Panc1 (cell line): ENCODE measurements around the gene ARHGAP6. TPM values are rescaled to one million over a fixed set of nuclear protein-coding genes. Genes with fewer than 3 reads are reported as not detected.

Experiments used
- ATAC-seq: fragments of 200-7000 bp; cut with Tn5 transposase; 2 replicates; pipeline ENCODE4 v1.9.1; 2020; ENCODE audit warnings: mild to moderate bottlenecking, moderate library complexity
- BruUV-seq: library from RNA; stranded (reverse); fragments of 400-500 nt; replicated peaks from 2 replicates; lab custom pipeline; 2021; lab: Mats Ljungman, UMichigan
- CTCF ChIA-PET: fragments of 300-600 bp; sonication (Branson Sonifier 250); formaldehyde crosslinking; loops from one replicate; lab custom pipeline; 2022; ENCODE audit warnings: antibody characterized with exemption; lab: Charles Lee
- POLR2A ChIA-PET: fragments of 300-600 bp; sonication (Branson Sonifier 250); formaldehyde crosslinking; loops from one replicate; lab custom pipeline; 2022; ENCODE audit warnings: antibody characterized with exemption; lab: Charles Lee
- DNase-seq: peaks from one replicate; pipeline ENCODE4 v3.0.0-alpha.2; 2010; ENCODE audit warnings: low read depth, low spot score
- H3K27ac ChIP-seq: 2 replicates; pipeline ENCODE4 v1.5.1; 2011; ENCODE audit warnings: mild to moderate bottlenecking, low read length, inconsistent platforms
- H3K27me3 ChIP-seq: fragments of 200-500 bp; sonication (Bioruptor generic); 2 replicates; pipeline ENCODE4 v1.6.0; 2014; ENCODE audit warnings: low read length, inconsistent platforms; ENCODE audit not compliant: control insufficient read depth, insufficient read depth
- H3K36me3 ChIP-seq: fragments of 200-500 bp; sonication (Bioruptor generic); 2 replicates; pipeline ENCODE4 v1.5.1; 2014; ENCODE audit warnings: inconsistent platforms, mild to moderate bottlenecking, low read length, moderate library complexity; ENCODE audit not compliant: control insufficient read depth, insufficient read depth
- H3K4me1 ChIP-seq: 2 replicates; pipeline ENCODE4 v1.5.1; 2011; ENCODE audit warnings: inconsistent platforms, mild to moderate bottlenecking, low read length, moderate library complexity; ENCODE audit not compliant: control insufficient read depth, insufficient read depth
- H3K4me3 ChIP-seq, 2 experiments: 2 replicates each; pipeline ENCODE4 v1.5.1; 2011 to 2012; ENCODE audit warnings: low read depth in 2 of 2, low read length in 2 of 2, mild to moderate bottlenecking in 2 of 2, inconsistent platforms in 1 of 2, moderate library complexity in 1 of 2
- H3K9me3 ChIP-seq: fragments of 200-500 bp; sonication (Bioruptor generic); 2 replicates; pipeline ENCODE4 v1.5.1; 2014; ENCODE audit warnings: low read depth, mild to moderate bottlenecking, inconsistent platforms, low read length, moderate library complexity; ENCODE audit not compliant: control insufficient read depth, insufficient read depth
- POLR2AphosphoS5 ChIP-seq: IDR thresholded peaks from 2 replicates; pipeline ENCODE4 v1.6.1; 2012; ENCODE audit warnings: mild to moderate bottlenecking, low read depth, low read length, moderate library complexity
- SIN3A ChIP-seq: IDR thresholded peaks from 2 replicates; pipeline ENCODE4 v1.6.1; 2012; ENCODE audit warnings: low read depth, mild to moderate bottlenecking, low read length, moderate library complexity, borderline replicate concordance; ENCODE audit not compliant: insufficient read depth
- TCF7L2 ChIP-seq: IDR thresholded peaks from 2 replicates; pipeline ENCODE4 v1.6.1; 2011; ENCODE audit warnings: mild to moderate bottlenecking, low read depth, low read length, inconsistent platforms
- in situ Hi-C: cut with HindIII; loops from 2 replicates; pipeline ENCODE4 v1.10.0; 2016; ENCODE audit warnings: low sequenced_read_pairs, low pct_unique_long_range_greater_than_20kb
- intact Hi-C: fragments of 100-400 bp; cut with micrococcal nuclease; formaldehyde crosslinking; loops from one replicate; pipeline ENCODE4 v1.10.0; 2022; ENCODE audit not compliant: unreplicated experiment
- total RNA-seq: library from RNA; stranded (reverse); gene quantifications from one replicate; pipeline ENCODE4 v1.2.1, GENCODE V29; 2021; ENCODE audit not compliant: unreplicated experiment
- TF ChIP-seq, protein P1 (sequence below): fragments of 450-650 bp; IDR thresholded peaks from 2 replicates; pipeline ENCODE4 v1.5.1; 2017; ENCODE audit warnings: mild to moderate bottlenecking
- TF ChIP-seq, protein P2 (sequence below), 2 experiments: IDR thresholded peaks; 2 replicates each; pipeline ENCODE4 v1.6.1; 2011 to 2012; ENCODE audit warnings: low read depth in 2 of 2, control low read depth in 1 of 2, low read length in 1 of 2, mild to moderate bottlenecking in 1 of 2, moderate library complexity in 1 of 2; ENCODE audit not compliant: insufficient read depth in 1 of 2

The ARHGAP6 gene
- total RNA-seq, 1 experiment from 2014 or later = 0.13 TPM

DNA sequence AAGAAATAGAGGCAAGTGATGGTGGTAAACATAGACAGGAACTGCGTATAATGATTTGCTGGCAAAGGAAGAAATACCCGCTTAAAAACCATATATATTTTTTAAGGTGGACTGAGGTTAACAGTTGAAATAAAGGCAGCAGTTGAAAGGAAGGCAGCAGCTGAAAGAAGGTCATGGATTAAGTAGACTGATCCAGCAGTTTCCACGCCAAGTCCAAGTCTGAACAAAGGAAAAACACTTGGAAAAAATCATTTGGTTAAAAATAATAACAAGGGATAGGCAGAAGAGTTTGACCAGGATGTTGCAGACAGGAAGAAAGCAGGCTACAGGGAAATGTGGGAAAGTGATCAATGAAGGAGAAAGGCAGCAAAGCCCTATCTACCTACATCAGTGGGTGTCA, 278.9 kb downstream of the ARHGAP6 start:
- no peaks in the 10 kb centered on the region for H3K36me3 ChIP-seq
- no TSS peak for BruUV-seq

DNA sequence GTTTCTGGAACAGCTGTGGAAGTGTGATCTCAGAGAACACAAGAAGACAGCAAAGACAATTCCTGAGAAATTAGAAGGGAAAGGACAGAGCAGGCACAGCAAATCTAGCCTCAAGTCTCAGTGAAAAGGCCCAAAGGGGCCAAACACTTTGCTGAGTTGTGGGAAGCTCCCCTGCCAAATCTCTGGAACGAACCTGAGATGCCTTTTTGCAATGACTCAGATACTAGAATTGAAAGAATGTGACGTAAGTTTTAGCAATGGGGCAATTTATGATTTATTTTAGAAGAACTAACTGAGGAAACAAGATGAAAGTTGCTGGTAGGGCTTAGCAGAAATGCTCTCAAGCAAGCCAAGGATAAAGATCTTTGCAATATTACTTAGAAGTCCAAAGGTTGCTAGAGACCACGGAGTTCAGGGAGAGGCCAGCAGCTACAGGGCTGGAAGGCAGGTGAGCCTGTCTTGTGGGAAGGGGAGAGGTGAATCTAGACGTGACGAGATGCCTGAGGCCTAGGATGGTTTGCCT, 279.7 kb downstream of the ARHGAP6 start:
- CTCF ChIA-PET = no interaction called here
- no peak for ATAC-seq
- no TSS peak for BruUV-seq

More for the DNA sequence above, 278.9 kb downstream of the ARHGAP6 start:
- no peak for DNase-seq
- intact Hi-C loops (no loop called here), in situ Hi-C loops (no loop called here)
- ATAC-seq = no peak
- Histone ChIP-seq H3K27ac (no peak overlapping the region), H3K4me3 (no peak overlapping the region), H3K27me3 (no peaks in the 10 kb centered on the region), H3K9me3 (no peaks in the 10 kb centered on the region), H3K4me1 (no peaks in the 10 kb centered on the region)
- CTCF ChIA-PET = no interaction called here
- TF ChIP-seq TCF7L2 = no peak
- TF ChIP-seq, protein P1, sequence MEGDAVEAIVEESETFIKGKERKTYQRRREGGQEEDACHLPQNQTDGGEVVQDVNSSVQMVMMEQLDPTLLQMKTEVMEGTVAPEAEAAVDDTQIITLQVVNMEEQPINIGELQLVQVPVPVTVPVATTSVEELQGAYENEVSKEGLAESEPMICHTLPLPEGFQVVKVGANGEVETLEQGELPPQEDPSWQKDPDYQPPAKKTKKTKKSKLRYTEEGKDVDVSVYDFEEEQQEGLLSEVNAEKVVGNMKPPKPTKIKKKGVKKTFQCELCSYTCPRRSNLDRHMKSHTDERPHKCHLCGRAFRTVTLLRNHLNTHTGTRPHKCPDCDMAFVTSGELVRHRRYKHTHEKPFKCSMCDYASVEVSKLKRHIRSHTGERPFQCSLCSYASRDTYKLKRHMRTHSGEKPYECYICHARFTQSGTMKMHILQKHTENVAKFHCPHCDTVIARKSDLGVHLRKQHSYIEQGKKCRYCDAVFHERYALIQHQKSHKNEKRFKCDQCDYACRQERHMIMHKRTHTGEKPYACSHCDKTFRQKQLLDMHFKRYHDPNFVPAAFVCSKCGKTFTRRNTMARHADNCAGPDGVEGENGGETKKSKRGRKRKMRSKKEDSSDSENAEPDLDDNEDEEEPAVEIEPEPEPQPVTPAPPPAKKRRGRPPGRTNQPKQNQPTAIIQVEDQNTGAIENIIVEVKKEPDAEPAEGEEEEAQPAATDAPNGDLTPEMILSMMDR = no peak
- TF ChIP-seq, protein P2, sequence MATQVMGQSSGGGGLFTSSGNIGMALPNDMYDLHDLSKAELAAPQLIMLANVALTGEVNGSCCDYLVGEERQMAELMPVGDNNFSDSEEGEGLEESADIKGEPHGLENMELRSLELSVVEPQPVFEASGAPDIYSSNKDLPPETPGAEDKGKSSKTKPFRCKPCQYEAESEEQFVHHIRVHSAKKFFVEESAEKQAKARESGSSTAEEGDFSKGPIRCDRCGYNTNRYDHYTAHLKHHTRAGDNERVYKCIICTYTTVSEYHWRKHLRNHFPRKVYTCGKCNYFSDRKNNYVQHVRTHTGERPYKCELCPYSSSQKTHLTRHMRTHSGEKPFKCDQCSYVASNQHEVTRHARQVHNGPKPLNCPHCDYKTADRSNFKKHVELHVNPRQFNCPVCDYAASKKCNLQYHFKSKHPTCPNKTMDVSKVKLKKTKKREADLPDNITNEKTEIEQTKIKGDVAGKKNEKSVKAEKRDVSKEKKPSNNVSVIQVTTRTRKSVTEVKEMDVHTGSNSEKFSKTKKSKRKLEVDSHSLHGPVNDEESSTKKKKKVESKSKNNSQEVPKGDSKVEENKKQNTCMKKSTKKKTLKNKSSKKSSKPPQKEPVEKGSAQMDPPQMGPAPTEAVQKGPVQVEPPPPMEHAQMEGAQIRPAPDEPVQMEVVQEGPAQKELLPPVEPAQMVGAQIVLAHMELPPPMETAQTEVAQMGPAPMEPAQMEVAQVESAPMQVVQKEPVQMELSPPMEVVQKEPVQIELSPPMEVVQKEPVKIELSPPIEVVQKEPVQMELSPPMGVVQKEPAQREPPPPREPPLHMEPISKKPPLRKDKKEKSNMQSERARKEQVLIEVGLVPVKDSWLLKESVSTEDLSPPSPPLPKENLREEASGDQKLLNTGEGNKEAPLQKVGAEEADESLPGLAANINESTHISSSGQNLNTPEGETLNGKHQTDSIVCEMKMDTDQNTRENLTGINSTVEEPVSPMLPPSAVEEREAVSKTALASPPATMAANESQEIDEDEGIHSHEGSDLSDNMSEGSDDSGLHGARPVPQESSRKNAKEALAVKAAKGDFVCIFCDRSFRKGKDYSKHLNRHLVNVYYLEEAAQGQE (IDR thresholded peaks at IDR 0.05; ENCODE audit: insufficient read depth in 1 of 2, low read depth in 2 of 2, low read length in 1 of 2) = no peak
- TF ChIP-seq SIN3A = no peak
- no peak for TF ChIP-seq POLR2AphosphoS5
- POLR2A ChIA-PET = no interaction called here

More for the DNA sequence above, 279.7 kb downstream of the ARHGAP6 start:
- H3K27ac ChIP-seq = no peak overlapping the region
- POLR2A ChIA-PET = no interaction called here
- in situ Hi-C loops (no loop called here), intact Hi-C loops (no loop called here)
- H3K4me3 ChIP-seq = no peak overlapping the region
- H3K9me3 ChIP-seq = no peaks in the 10 kb centered on the region
- H3K27me3 ChIP-seq = no peaks in the 10 kb centered on the region
- TF ChIP-seq, protein P2 (IDR thresholded peaks at IDR 0.05; ENCODE audit: insufficient read depth in 1 of 2, low read depth in 2 of 2, low read length in 1 of 2) = no peak
- TF ChIP-seq, protein P1 = no peak
- TF ChIP-seq POLR2AphosphoS5 = no peak
- TF ChIP-seq SIN3A = no peak
- no peak for TF ChIP-seq TCF7L2
- no peak for DNase-seq
- H3K4me1 ChIP-seq = no peaks in the 10 kb centered on the region
- no peaks in the 10 kb centered on the region for H3K36me3 ChIP-seq
